HL-60 (cell line): ENCODE measurements around the gene FAM13C.

ENCODE experiments used
- GABPA ChIP-seq: IDR thresholded peaks from 2 replicates; pipeline ENCODE4 v1.6.1; 2012; ENCODE audit warnings: low read depth
- POLR2AphosphoS5 ChIP-seq: IDR thresholded peaks from 2 replicates; pipeline ENCODE4 v1.6.1; 2012; ENCODE audit warnings: low read depth
- TF ChIP-seq, protein P1 (sequence below): IDR thresholded peaks from one replicate; pipeline ENCODE4 v1.5.1; 2011; ENCODE audit warnings: low read length, control low read depth, inconsistent platforms; ENCODE audit not compliant: insufficient read depth

DNA sequence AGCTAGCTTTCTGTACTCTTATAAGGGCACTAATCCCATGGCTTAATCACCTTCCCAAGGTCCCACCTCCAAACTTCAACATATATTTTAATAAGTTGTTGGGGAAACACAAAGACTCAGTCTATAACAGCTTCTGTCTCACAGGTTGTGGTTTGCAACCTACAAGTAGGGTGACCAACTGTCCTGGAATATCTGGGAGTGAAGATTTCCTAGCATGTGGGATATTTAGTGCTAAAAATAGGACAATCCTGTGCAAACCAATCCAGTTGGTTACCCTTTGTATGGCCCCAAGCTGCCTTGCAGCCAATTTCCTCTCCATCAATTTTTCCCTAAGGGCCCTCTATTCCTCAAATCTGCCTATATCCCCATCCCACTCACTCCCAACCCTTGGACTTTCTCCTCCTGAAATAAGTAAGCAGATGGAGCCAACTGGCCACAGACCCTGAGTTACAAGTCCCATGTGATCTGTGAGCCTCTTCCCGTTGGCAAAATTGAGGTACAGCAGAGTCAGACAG lies 82.3 kb downstream of the FAM13C start:
- TF ChIP-seq, protein P1, sequence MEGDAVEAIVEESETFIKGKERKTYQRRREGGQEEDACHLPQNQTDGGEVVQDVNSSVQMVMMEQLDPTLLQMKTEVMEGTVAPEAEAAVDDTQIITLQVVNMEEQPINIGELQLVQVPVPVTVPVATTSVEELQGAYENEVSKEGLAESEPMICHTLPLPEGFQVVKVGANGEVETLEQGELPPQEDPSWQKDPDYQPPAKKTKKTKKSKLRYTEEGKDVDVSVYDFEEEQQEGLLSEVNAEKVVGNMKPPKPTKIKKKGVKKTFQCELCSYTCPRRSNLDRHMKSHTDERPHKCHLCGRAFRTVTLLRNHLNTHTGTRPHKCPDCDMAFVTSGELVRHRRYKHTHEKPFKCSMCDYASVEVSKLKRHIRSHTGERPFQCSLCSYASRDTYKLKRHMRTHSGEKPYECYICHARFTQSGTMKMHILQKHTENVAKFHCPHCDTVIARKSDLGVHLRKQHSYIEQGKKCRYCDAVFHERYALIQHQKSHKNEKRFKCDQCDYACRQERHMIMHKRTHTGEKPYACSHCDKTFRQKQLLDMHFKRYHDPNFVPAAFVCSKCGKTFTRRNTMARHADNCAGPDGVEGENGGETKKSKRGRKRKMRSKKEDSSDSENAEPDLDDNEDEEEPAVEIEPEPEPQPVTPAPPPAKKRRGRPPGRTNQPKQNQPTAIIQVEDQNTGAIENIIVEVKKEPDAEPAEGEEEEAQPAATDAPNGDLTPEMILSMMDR = no peak
- TF ChIP-seq POLR2AphosphoS5 = no peak
- TF ChIP-seq GABPA = no peak
